Neural cell (in vitro differentiated cells): ENCODE data around the gene ITPRID2. TPM values are rescaled to one million over a fixed set of nuclear protein-coding genes. Genes with fewer than 3 reads are reported as not detected.

Experiments
- H2AFZ ChIP-seq: fragments of 200-600, 300-800 bp; sonication (generic), shearing (Covaris generic); 2 replicates; pipeline ENCODE4 v1.6.0; 2014; ENCODE audit warnings: low read depth, mild to moderate bottlenecking, antibody characterized with exemption, low read length, moderate library complexity
- H3F3A ChIP-seq: fragments of 200-600 bp; shearing (Covaris generic); 2 replicates; pipeline ENCODE4 v1.6.1; 2016; ENCODE audit warnings: mild to moderate bottlenecking, moderate library complexity, mixed read lengths, antibody characterized with exemption, low read length; ENCODE audit not compliant: insufficient read depth, poor library complexity, severe bottlenecking
- H3K27ac ChIP-seq: fragments of 200-600, 300-800 bp; sonication (generic), shearing (Covaris generic); 2 replicates; pipeline ENCODE4 v1.5.1; 2014; ENCODE audit warnings: mild to moderate bottlenecking, low read length, moderate library complexity
- H3K27me3 ChIP-seq: fragments of 300-800, 200-600 bp; sonication (generic), shearing (Covaris generic); 2 replicates; pipeline ENCODE4 v1.6.0; 2014; ENCODE audit warnings: mild to moderate bottlenecking, low read depth, low read length, moderate library complexity; ENCODE audit not compliant: insufficient read depth
- H3K36me3 ChIP-seq: fragments of 300-800, 200-600 bp; sonication (generic), shearing (Covaris generic); 2 replicates; pipeline ENCODE4 v1.5.1; 2014; ENCODE audit warnings: mild to moderate bottlenecking, antibody characterized with exemption, low read length, moderate library complexity; ENCODE audit not compliant: insufficient read depth
- H3K4me2 ChIP-seq: fragments of 300-800, 200-600 bp; sonication (generic), shearing (Covaris generic); 2 replicates; pipeline ENCODE4 v1.6.0; 2014; ENCODE audit warnings: mild to moderate bottlenecking, low read length
- H3K4me3 ChIP-seq: fragments of 300-800, 200-600 bp; sonication (generic), shearing (Covaris generic); 2 replicates; pipeline ENCODE4 v1.5.1; 2014; ENCODE audit warnings: mild to moderate bottlenecking, low read length, moderate library complexity
- H3K79me2 ChIP-seq: fragments of 200-600 bp; shearing (Covaris generic); replicated peaks from 2 replicates; pipeline ENCODE4 v1.6.0; 2014; ENCODE audit warnings: mild to moderate bottlenecking, low read length, moderate library complexity; ENCODE audit not compliant: insufficient read depth
- H3K9ac ChIP-seq: fragments of 300-800, 200-600 bp; sonication (generic), shearing (Covaris generic); 2 replicates; pipeline ENCODE4 v1.6.1; 2016; ENCODE audit warnings: mild to moderate bottlenecking, low read length, mixed read lengths
- H3K9me2 ChIP-seq: fragments of 200-600 bp; shearing (Covaris generic); 2 replicates; pipeline ENCODE4 v1.6.1; 2016; ENCODE audit warnings: mild to moderate bottlenecking, low read length, mixed read lengths; ENCODE audit not compliant: insufficient read depth
- H3K9me3 ChIP-seq: fragments of 200-600, 300-800 bp; sonication (generic), shearing (Covaris generic); 2 replicates; pipeline ENCODE4 v1.6.1; 2016; ENCODE audit warnings: mild to moderate bottlenecking, mixed run types, low read length, moderate library complexity, mixed read lengths
- H4K20me1 ChIP-seq: fragments of 200-600 bp; shearing (Covaris generic); 2 replicates; pipeline ENCODE4 v1.6.1; 2016; ENCODE audit warnings: mild to moderate bottlenecking, mixed run types; ENCODE audit not compliant: insufficient read depth
- EP300 ChIP-seq: fragments of 450-650 bp; conservative IDR thresholded peaks from 2 replicates; pipeline ENCODE4 v1.6.1; 2014; ENCODE audit warnings: antibody characterized with exemption, mild to moderate bottlenecking, moderate library complexity; ENCODE audit not compliant: poor library complexity, severe bottlenecking
- EZH2 ChIP-seq: fragments of 200-600, 300-800 bp; shearing (Covaris generic), sonication (generic); IDR thresholded peaks from 2 replicates; pipeline ENCODE4 v1.6.1; 2014; ENCODE audit warnings: antibody characterized with exemption, low read length, borderline replicate concordance, mild to moderate bottlenecking; ENCODE audit not compliant: insufficient read depth, poor library complexity, severe bottlenecking
- MXI1 ChIP-seq: fragments of 450-650 bp; conservative IDR thresholded peaks from 2 replicates; pipeline ENCODE4 v1.6.1; 2014; ENCODE audit warnings: antibody characterized with exemption, mild to moderate bottlenecking; ENCODE audit not compliant: poor library complexity, severe bottlenecking
- POLR2AphosphoS5 ChIP-seq: IDR thresholded peaks from 2 replicates; pipeline ENCODE4 v1.6.1; 2012
- RAD21 ChIP-seq: fragments of 450-650 bp; conservative IDR thresholded peaks from 2 replicates; pipeline ENCODE4 v1.6.1; 2014; ENCODE audit warnings: antibody characterized with exemption, mild to moderate bottlenecking, moderate library complexity
- REST ChIP-seq: IDR thresholded peaks from 2 replicates; pipeline ENCODE4 v1.6.1; 2012; ENCODE audit warnings: borderline replicate concordance
- SMC3 ChIP-seq: fragments of 450-650 bp; conservative IDR thresholded peaks from 2 replicates; pipeline ENCODE4 v1.6.1; 2014; ENCODE audit warnings: antibody characterized with exemption, mild to moderate bottlenecking, moderate library complexity; ENCODE audit not compliant: poor library complexity
- TAF1 ChIP-seq: IDR thresholded peaks from 2 replicates; pipeline ENCODE4 v1.6.1; 2012; ENCODE audit warnings: low read depth
- polyA plus RNA-seq: library from polyadenylated mRNA; depleted of rRNA; stranded (reverse); fragments of >200 nt; gene quantifications from 2 replicates; pipeline ENCODE4 v1.2.3, GENCODE V29; 2014
- TF ChIP-seq, protein P1 (sequence below): fragments of 450-650 bp; IDR thresholded peaks from 2 replicates; pipeline ENCODE4 v1.5.1; 2014; ENCODE audit warnings: antibody characterized with exemption, mild to moderate bottlenecking, moderate library complexity; ENCODE audit not compliant: poor library complexity, severe bottlenecking

ITPRID2 gene
- polyA plus RNA-seq, 1 donor from 2014 or later = 42.0 TPM

DNA sequence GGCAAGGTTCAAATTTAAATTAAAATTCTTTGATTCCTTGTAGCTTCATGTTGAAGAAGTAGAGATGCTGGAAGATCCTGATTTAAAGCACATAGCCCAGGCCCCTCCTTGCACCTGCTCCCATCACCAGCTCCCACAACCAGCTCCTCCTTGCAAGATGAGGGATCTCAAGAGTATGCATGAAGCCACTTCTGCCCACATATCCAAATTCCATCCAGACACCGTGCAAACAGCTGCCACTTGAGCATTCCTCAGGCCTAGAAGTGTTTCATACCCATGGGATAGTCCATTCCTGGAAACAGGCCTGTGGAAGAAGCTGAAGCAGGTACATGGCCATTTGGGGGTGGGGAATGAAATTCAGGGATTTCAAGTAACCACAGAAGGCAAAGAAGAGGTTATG lies 32.4 kb upstream of the ITPRID2 start:
- no peak overlapping the region for H3K4me2 ChIP-seq
- H3K9me3 ChIP-seq = no peaks in the 10 kb centered on the region
- no peaks in the 10 kb centered on the region for H3K36me3 ChIP-seq
- H4K20me1 ChIP-seq = no peaks in the 10 kb centered on the region
- no peak overlapping the region for H3K4me3 ChIP-seq
- no peaks in the 10 kb centered on the region for H3K79me2 ChIP-seq
- no peak overlapping the region for H2AFZ ChIP-seq
- TF ChIP-seq MXI1 (no peak), REST (no peak), EZH2 (no peak)
- H3K27me3 ChIP-seq = no peaks in the 10 kb centered on the region
- H3K9ac ChIP-seq = no peak overlapping the region
- H3K9me2 ChIP-seq = no peaks in the 10 kb centered on the region
- no peaks in the 10 kb centered on the region for H3F3A ChIP-seq
- H3K27ac ChIP-seq = no peak overlapping the region

GRCh38 chr2:181859803-181860202 lies 31.7 kb upstream of the ITPRID2 start:
- TF ChIP-seq MXI1 (no peak), SMC3 (no peak), POLR2AphosphoS5 (no peak), EP300 (no peak), EZH2 (no peak), TAF1 (no peak), REST (no peak), RAD21 (no peak)
- TF ChIP-seq, protein P1, sequence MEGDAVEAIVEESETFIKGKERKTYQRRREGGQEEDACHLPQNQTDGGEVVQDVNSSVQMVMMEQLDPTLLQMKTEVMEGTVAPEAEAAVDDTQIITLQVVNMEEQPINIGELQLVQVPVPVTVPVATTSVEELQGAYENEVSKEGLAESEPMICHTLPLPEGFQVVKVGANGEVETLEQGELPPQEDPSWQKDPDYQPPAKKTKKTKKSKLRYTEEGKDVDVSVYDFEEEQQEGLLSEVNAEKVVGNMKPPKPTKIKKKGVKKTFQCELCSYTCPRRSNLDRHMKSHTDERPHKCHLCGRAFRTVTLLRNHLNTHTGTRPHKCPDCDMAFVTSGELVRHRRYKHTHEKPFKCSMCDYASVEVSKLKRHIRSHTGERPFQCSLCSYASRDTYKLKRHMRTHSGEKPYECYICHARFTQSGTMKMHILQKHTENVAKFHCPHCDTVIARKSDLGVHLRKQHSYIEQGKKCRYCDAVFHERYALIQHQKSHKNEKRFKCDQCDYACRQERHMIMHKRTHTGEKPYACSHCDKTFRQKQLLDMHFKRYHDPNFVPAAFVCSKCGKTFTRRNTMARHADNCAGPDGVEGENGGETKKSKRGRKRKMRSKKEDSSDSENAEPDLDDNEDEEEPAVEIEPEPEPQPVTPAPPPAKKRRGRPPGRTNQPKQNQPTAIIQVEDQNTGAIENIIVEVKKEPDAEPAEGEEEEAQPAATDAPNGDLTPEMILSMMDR = no peak
- Histone ChIP-seq H2AFZ (no peak overlapping the region), H3F3A (no peaks in the 10 kb centered on the region), H4K20me1 (no peaks in the 10 kb centered on the region), H3K27me3 (no peaks in the 10 kb centered on the region), H3K9me2 (no peaks in the 10 kb centered on the region), H3K4me3 (no peak overlapping the region), H3K9me3 (no peaks in the 10 kb centered on the region), H3K36me3 (no peaks in the 10 kb centered on the region), H3K79me2 (no peaks in the 10 kb centered on the region), H3K4me2 (no peak overlapping the region), H3K9ac (no peak overlapping the region), H3K27ac (no peak overlapping the region)
